SU-DHL-6 (cell line): ENCODE measurements around the gene CNTNAP1.

Source experiments
- EZH2phosphoT487 ChIP-seq: fragments of 200-600 bp; sonication (generic), shearing (Covaris generic); conservative IDR thresholded peaks from 2 replicates; pipeline ENCODE4 v1.6.1; 2018; ENCODE audit warnings: mild to moderate bottlenecking, antibody characterized with exemption, low read length, moderate library complexity, mixed read lengths
- TF ChIP-seq, protein P1 (sequence below): fragments of 200-600 bp; sonication (generic); IDR thresholded peaks from one replicate; pipeline ENCODE4 v1.5.1; 2017; ENCODE audit warnings: antibody characterized with exemption, mild to moderate bottlenecking, low read length, moderate library complexity; ENCODE audit not compliant: insufficient read depth, poor library complexity, severe bottlenecking

- TF ChIP-seq, protein P1, sequence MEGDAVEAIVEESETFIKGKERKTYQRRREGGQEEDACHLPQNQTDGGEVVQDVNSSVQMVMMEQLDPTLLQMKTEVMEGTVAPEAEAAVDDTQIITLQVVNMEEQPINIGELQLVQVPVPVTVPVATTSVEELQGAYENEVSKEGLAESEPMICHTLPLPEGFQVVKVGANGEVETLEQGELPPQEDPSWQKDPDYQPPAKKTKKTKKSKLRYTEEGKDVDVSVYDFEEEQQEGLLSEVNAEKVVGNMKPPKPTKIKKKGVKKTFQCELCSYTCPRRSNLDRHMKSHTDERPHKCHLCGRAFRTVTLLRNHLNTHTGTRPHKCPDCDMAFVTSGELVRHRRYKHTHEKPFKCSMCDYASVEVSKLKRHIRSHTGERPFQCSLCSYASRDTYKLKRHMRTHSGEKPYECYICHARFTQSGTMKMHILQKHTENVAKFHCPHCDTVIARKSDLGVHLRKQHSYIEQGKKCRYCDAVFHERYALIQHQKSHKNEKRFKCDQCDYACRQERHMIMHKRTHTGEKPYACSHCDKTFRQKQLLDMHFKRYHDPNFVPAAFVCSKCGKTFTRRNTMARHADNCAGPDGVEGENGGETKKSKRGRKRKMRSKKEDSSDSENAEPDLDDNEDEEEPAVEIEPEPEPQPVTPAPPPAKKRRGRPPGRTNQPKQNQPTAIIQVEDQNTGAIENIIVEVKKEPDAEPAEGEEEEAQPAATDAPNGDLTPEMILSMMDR = no peak
- no peak for TF ChIP-seq EZH2phosphoT487
These were observed at the start of gene CNTNAP1 for GRCh38 chr17:42681976-42682721.
